ENCODE data around the gene BICDL2. TPM values are rescaled to one million over a fixed set of nuclear protein-coding genes. Genes with fewer than 3 reads are reported as not detected.
A peak's percentile ranks its signal among the peaks of the same experiment; 100 is the strongest.

Gene BICDL2
- total and polyA plus RNA-seq, 4 experiments from 2014 or later = not detected

DNA sequence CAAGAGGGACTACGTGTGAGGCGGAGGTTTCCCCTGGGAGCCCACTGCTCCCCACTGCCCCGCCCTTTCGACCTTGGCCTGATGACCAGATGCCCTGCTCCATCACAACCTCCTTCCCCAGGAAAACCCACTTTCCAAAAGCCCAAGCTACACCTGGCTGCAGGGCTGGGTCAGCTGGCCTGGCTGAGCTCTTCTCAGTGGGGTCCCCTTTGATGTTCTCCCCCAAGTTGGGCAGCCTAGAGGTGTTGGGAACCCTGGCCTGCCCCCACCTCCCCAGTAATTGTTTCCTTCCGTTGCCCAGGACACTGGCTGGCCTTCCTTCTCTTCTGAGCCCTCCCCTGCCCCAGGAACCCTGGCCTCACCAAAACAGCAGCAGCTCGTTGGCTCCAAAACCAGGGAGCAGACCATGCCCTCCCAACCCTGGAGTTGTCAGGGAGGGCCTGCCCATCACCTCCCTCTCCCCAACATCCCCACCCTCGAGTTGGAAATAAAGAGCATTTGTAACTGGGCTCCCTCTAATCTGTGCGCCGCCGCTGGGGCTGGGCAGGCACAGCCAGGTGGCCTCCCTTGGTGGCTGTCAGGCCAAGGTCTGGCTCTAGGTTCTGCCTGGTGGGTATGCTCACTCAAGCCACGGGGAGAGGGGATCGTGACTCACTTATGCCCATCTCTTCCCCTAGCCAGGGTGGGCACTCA is 22.6 kb downstream of the BICDL2 start:
- Histone ChIP-seq H3K4me3 (ENCODE audit: low read length in 2 of 2) (no peak overlapping the region), H3K4me1 (ENCODE audit: insufficient read depth, low read length) (peaks cover 6% of the 10 kb centered on the region), H3K27ac (ENCODE audit: low read depth, low read length) (no peak overlapping the region), H3K27me3 (ENCODE audit: insufficient read depth, low read length) (no peaks in the 10 kb centered on the region), H3K9me3 (ENCODE audit: control insufficient read depth in 1 of 2, low read length in 2 of 2) (no peaks in the 10 kb centered on the region), H3K36me3 (ENCODE audit: insufficient read depth, low read length) (no peaks in the 10 kb centered on the region)
- Mint-ChIP-seq H3K4me3 (peak overlapping the region in 1 of 8 donors; percentile 12), H3K4me1 (peaks cover 0 to 12% (median 0%) of the 10 kb centered on the region in 4 donors), H3K27ac (no peak overlapping the region), H3K36me3 (no peaks in the 10 kb centered on the region), H3K9me3 (no peaks in the 10 kb centered on the region), H3K27me3 (peaks cover 0 to 2% of the 10 kb centered on the region in 2 donors)
- ChIA-PET CTCF (ENCODE audit: partially characterized antibody) (interaction anchor here (0.8 to 1.7 kb wide), 4 partner anchors 8 to 16 kb away, joined by 3 to 5 read pairs (median 3); no protein-coding TSS in a partner anchor), POLR2A (ENCODE audit: partially characterized antibody) (no interaction called here)
- intact Hi-C loops (cut with micrococcal nuclease) = no loop called here
- no peak for DNase-seq

DNA sequence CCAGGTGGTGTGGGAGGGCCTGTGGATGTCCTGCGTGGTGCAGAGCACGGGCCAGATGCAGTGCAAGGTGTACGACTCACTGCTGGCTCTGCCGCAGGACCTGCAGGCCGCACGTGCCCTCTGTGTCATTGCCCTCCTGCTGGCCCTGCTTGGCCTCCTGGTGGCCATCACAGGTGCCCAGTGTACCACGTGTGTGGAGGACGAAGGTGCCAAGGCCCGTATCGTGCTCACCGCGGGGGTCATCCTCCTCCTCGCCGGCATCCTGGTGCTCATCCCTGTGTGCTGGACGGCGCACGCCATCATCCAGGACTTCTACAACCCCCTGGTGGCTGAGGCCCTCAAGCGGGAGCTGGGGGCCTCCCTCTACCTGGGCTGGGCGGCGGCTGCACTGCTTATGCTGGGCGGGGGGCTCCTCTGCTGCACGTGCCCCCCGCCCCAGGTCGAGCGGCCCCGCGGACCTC is 23.2 kb downstream of the BICDL2 start:
- Histone ChIP-seq H3K27ac (ENCODE audit: low read depth, low read length) (no peak overlapping the region), H3K4me3 (ENCODE audit: low read length in 2 of 2) (no peak overlapping the region), H3K4me1 (ENCODE audit: insufficient read depth, low read length) (peaks cover 12% of the 10 kb centered on the region), H3K9me3 (ENCODE audit: control insufficient read depth in 1 of 2, low read length in 2 of 2) (no peaks in the 10 kb centered on the region), H3K36me3 (ENCODE audit: insufficient read depth, low read length) (no peaks in the 10 kb centered on the region), H3K27me3 (ENCODE audit: insufficient read depth, low read length) (no peaks in the 10 kb centered on the region)
- ChIA-PET CTCF (ENCODE audit: partially characterized antibody) (interaction anchor here (1.0 to 1.7 kb wide), 2 partner anchors 15 to 17 kb away, joined by 3 to 5 read pairs; no protein-coding TSS in a partner anchor), POLR2A (ENCODE audit: partially characterized antibody) (no interaction called here)
- Mint-ChIP-seq H3K27ac (no peak overlapping the region), H3K9me3 (no peaks in the 10 kb centered on the region), H3K4me3 (no peak overlapping the region), H3K36me3 (no peaks in the 10 kb centered on the region), H3K4me1 (peaks cover 0 to 14% (median 3%) of the 10 kb centered on the region in 4 donors), H3K27me3 (peaks cover 0 to 1% of the 10 kb centered on the region in 2 donors)
- intact Hi-C loops (cut with micrococcal nuclease) = no loop called here
- no peak for DNase-seq

DNA sequence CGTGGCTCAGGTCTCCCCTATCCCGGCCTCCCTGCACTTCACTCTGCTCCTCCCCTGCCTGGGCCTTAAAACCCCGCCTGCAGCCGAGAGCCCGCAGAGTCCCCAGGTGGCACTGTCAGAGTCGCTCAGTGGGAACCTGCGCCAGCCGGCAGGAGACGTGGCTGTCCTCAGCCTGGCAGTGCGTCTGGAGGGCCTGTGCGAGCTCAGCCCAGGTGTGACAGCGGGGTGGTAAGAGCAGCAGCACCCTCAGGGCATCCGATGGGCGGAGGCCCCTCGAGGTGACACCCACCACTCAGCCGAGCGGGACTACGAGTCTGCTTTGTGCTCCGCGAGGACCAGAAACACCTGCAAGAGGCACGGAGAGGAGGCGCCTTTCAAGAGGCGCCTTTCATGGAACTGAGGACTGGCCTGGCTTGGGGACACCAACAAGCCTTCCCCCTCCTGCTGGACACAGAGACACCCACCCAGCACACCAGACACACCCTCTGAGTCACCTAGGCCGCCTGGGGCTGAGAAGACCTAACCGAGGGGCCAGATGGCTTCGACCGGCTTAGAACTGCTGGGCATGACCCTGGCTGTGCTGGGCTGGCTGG is 23.8 kb downstream of the BICDL2 start, which contains the start of gene CLDN9:
CLDN9 (plus strand) TSS at position 96 of the 593 bp plus-strand sequence; CDS start at position 536, 440 bp downstream.
- DNase-seq = no peak
- Mint-ChIP-seq H3K27me3 (no peaks in the 10 kb centered on the region), H3K4me1 (peaks cover 5 to 16% (median 9%) of the 10 kb centered on the region in 4 donors), H3K36me3 (no peaks in the 10 kb centered on the region), H3K9me3 (no peaks in the 10 kb centered on the region), H3K4me3 (peak within 1 kb of the TSS in 1 of 8 donors; percentile 43), H3K27ac (no peak within 1 kb of the TSS)
- H3K27me3 ChIP-seq (ENCODE audit: insufficient read depth, low read length) = no peaks in the 10 kb centered on the region
- no peaks in the 10 kb centered on the region for H3K36me3 ChIP-seq (ENCODE audit: insufficient read depth, low read length)
- no peak within 1 kb of the TSS for H3K27ac ChIP-seq (ENCODE audit: low read depth, low read length)
- intact Hi-C loops (cut with micrococcal nuclease) = no loop called here
- ChIA-PET POLR2A (ENCODE audit: partially characterized antibody) (interaction anchor here (1.0 kb wide), 1 partner anchor 9 kb away, joined by 3 read pairs; no protein-coding TSS in a partner anchor), CTCF (ENCODE audit: partially characterized antibody) (interaction anchor here (0.7 to 14.2 kb wide), 4 partner anchors 9 to 15 kb away, joined by 3 to 444 read pairs (median 4); partner anchors contain the start of genes CLDN6, HCFC1R1, THOC6 and TNFRSF12A)
- H3K4me3 ChIP-seq (ENCODE audit: low read length in 2 of 2) = no peak within 1 kb of the TSS
- H3K9me3 ChIP-seq (ENCODE audit: control insufficient read depth in 1 of 2, low read length in 2 of 2) = no peaks in the 10 kb centered on the region
- peaks cover 13% of the 10 kb centered on the region for H3K4me1 ChIP-seq (ENCODE audit: insufficient read depth, low read length)

DNA sequence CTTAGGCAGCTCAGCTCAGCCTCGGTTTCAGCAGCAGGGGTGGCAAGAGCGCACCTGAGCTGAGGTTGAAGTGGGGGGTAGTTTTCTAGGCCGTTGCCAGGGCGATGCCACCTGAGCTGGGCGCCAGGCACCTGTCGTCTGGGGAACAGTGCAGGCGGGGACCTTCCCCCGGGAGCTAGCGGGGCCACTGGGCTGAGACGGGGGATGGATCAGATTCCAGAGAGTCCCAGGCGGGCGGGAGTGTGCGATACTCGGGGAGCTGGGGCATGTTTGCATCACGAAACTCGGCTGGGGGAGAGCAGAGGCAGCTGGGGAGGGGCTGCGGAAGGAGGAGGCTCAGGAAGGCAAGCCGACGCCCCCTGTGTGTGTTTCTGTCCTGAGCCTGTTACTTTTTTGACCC is 24.5 kb downstream of the BICDL2 start:
- no peaks in the 10 kb centered on the region for H3K9me3 Mint-ChIP-seq
- no peaks in the 10 kb centered on the region for H3K36me3 Mint-ChIP-seq
- Histone ChIP-seq H3K36me3 (ENCODE audit: insufficient read depth, low read length) (no peaks in the 10 kb centered on the region), H3K9me3 (ENCODE audit: control insufficient read depth in 1 of 2, low read length in 2 of 2) (no peaks in the 10 kb centered on the region), H3K4me1 (ENCODE audit: insufficient read depth, low read length) (peaks cover 18% of the 10 kb centered on the region), H3K27ac (ENCODE audit: low read depth, low read length) (no peak overlapping the region), H3K4me3 (ENCODE audit: low read length in 2 of 2) (no peak overlapping the region), H3K27me3 (ENCODE audit: insufficient read depth, low read length) (no peaks in the 10 kb centered on the region)
- H3K4me1 Mint-ChIP-seq = peaks cover 9 to 23% (median 15%) of the 10 kb centered on the region in 4 donors
- no peaks in the 10 kb centered on the region for H3K27me3 Mint-ChIP-seq
- ChIA-PET CTCF (ENCODE audit: partially characterized antibody) (interaction anchor here (0.7 to 14.2 kb wide), 3 partner anchors 8 to 15 kb away, joined by 3 to 444 read pairs (median 4); partner anchors contain the start of genes CLDN6, HCFC1R1, THOC6 and TNFRSF12A), POLR2A (ENCODE audit: partially characterized antibody) (interaction anchor here (1.0 kb wide), 1 partner anchor 8 kb away, joined by 3 read pairs; no protein-coding TSS in a partner anchor)
- intact Hi-C loops (cut with micrococcal nuclease) = no loop called here
- H3K4me3 Mint-ChIP-seq = peak overlapping the region in 1 of 8 donors; percentile 43
- no peak overlapping the region for H3K27ac Mint-ChIP-seq
- no peak for DNase-seq

DNA sequence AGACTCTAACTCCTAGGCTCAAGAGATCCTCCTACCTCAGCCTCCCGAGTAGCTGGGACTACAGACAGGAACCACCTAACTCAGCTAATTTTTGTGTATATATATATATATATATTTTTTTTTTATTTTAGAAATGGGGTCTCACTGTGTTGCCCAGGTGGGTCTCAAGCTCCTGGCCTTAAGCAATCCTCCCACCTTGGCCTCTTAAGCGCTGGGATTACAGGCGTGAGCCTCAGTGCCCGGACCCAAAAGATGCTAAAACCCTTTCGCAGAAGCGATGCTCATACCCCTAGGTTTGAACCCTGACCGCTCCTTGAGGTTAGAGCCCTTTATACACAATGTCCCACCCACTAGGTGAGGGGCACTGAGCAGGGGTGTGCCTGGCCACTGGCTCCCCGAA is 26.2 kb downstream of the BICDL2 start:
- no peak overlapping the region for H3K4me3 ChIP-seq (ENCODE audit: low read length in 2 of 2)
- CTCF ChIA-PET (ENCODE audit: partially characterized antibody) = interaction anchor here (14.2 kb wide), 1 partner anchor 16 kb away, joined by 444 read pairs; the partner anchor contains the start of genes CLDN6, HCFC1R1, THOC6 and TNFRSF12A
- H3K9me3 ChIP-seq (ENCODE audit: control insufficient read depth in 1 of 2, low read length in 2 of 2) = no peaks in the 10 kb centered on the region
- Mint-ChIP-seq H3K36me3 (no peaks in the 10 kb centered on the region), H3K4me3 (peak overlapping the region in 1 of 8 donors; percentile 10), H3K27me3 (no peaks in the 10 kb centered on the region), H3K9me3 (no peaks in the 10 kb centered on the region), H3K27ac (no peak overlapping the region), H3K4me1 (peaks cover 13 to 31% (median 22%) of the 10 kb centered on the region in 4 donors)
- no peaks in the 10 kb centered on the region for H3K36me3 ChIP-seq (ENCODE audit: insufficient read depth, low read length)
- DNase-seq = no peak
- no peaks in the 10 kb centered on the region for H3K27me3 ChIP-seq (ENCODE audit: insufficient read depth, low read length)
- POLR2A ChIA-PET (ENCODE audit: partially characterized antibody) = interaction anchor here (1.2 to 7.6 kb wide), 2 partner anchors 11 to 25 kb away, joined by 4 to 89 read pairs; partner anchors contain the start of genes HCFC1R1, THOC6 and TNFRSF12A
- H3K27ac ChIP-seq (ENCODE audit: low read depth, low read length) = no peak overlapping the region
- intact Hi-C loops (cut with micrococcal nuclease) = no loop called here
- H3K4me1 ChIP-seq (ENCODE audit: insufficient read depth, low read length) = peaks cover 23% of the 10 kb centered on the region

DNA sequence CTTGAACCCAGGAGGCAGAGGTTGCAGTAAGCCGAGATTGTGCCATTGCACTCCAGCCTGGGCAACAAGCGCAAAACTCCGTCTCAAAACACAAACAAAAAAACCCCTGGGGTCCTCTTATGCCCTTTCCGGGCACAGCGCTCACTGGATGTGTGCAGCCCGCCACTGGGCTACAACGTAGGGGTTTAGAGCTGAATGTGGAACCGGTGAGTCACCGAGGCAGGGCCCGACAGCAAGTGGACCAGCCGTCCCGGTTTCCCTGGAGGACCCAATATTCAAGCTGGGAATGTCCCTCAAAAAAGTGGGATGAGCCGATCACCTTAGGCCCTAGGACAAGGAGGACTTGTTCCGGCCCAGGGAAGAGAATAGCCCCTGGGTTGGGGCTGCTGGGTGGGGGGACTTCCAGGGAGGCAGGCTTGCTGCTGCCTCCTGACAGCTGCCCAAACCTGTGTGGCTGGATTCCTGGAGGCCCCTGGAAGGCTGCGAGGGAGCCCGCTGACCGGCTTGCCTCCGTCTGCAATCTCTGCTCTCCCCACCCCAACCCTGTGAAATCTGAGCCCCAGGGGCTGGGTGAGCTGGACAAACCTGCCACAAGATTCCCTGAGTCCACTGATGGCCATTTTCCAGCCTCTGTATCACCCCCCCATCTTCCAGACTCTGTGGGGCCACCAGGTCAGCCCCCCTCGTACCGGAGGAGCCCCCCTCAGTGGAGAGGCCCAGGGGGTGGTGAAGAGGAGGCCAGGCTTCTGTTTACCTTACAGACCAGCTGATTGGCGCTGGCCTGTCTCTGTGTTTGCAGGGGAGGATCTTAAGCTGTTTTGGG is 27.0 kb downstream of the BICDL2 start:
- Mint-ChIP-seq H3K4me1 (peaks cover 13 to 31% (median 22%) of the 10 kb centered on the region in 4 donors), H3K36me3 (no peaks in the 10 kb centered on the region), H3K27ac (no peak overlapping the region), H3K9me3 (no peaks in the 10 kb centered on the region), H3K27me3 (no peaks in the 10 kb centered on the region), H3K4me3 (no peak overlapping the region)
- intact Hi-C loops (cut with micrococcal nuclease) = no loop called here
- ChIA-PET POLR2A (ENCODE audit: partially characterized antibody) (interaction anchor here (0.9 to 7.6 kb wide), 4 partner anchors 12 to 68 kb away, joined by 3 to 89 read pairs (median 6); partner anchors contain the start of genes HCFC1R1, THOC6 and TNFRSF12A), CTCF (ENCODE audit: partially characterized antibody) (interaction anchor here (14.2 kb wide), 1 partner anchor 17 kb away, joined by 444 read pairs; the partner anchor contains the start of genes CLDN6, HCFC1R1, THOC6 and TNFRSF12A)
- Histone ChIP-seq H3K4me1 (ENCODE audit: insufficient read depth, low read length) (peaks cover 26% of the 10 kb centered on the region), H3K36me3 (ENCODE audit: insufficient read depth, low read length) (no peaks in the 10 kb centered on the region), H3K9me3 (ENCODE audit: control insufficient read depth in 1 of 2, low read length in 2 of 2) (no peaks in the 10 kb centered on the region), H3K27me3 (ENCODE audit: insufficient read depth, low read length) (no peaks in the 10 kb centered on the region), H3K27ac (ENCODE audit: low read depth, low read length) (no peak overlapping the region), H3K4me3 (ENCODE audit: low read length in 2 of 2) (no peak overlapping the region)
- DNase-seq = no peak
